Stimulated activated effector memory CD8-positive, alpha-beta T cell treated with anti-CD3 and anti-CD28 coated beads, Interleukin-12 subunit alpha, Interleukin-12 subunit beta, amount 100 ng/mL, for 72 hours (primary cell): Measurements from ENCODE around the gene LUC7L.
"Not testable (repeated sequence)": the region's sequence is repeated elsewhere in the genome, so short reads cannot be mapped to it uniquely, and the experiment has no call there.

Source experiments
- ATAC-seq: fragments of 150-1000 bp; cut with Tn5 transposase; 2 replicates; pipeline ENCODE4 v1.10.0; 2021
- DNase-seq, 2 donors: peaks; one replicate each; pipeline ENCODE4 v3.0.0; 2021 to 2022; ENCODE audit warnings: low spot score in 2 of 2
- H3K27ac Mint-ChIP-seq: one replicate; pipeline ENCODE4 v1.8.0; 2022; ENCODE audit warnings: mild to moderate bottlenecking, mixed read lengths
- H3K36me3 Mint-ChIP-seq: one replicate; pipeline ENCODE4 v1.8.0; 2022; ENCODE audit warnings: mild to moderate bottlenecking, mixed read lengths
- H3K4me1 Mint-ChIP-seq: one replicate; pipeline ENCODE4 v1.8.0; 2022; ENCODE audit warnings: mixed read lengths
- H3K4me3 Mint-ChIP-seq: one replicate; pipeline ENCODE4 v1.8.0; 2022; ENCODE audit warnings: mild to moderate bottlenecking, mixed read lengths
- H3K9me3 Mint-ChIP-seq: one replicate; pipeline ENCODE4 v1.8.0; 2022; ENCODE audit warnings: mixed read lengths

LUC7L gene

DNA sequence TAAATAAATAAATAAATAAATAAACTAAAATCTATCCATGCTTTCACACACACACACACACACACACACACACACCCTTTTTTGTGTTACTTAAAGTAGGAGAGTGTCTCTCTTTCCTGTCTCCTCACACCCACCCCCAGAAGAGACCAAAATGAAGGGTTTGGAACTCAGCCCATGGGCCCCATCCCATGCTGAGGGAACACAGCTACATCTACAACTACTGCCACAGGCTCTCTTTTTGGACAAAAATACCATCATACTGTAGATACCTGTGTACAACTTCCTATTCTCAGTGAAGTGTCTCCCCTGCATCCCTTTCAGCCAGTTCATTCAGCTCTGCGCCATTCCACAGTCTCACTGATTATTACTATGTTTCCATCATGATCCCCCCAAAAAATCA, 58.5 kb downstream of the LUC7L start:
- H3K4me1 Mint-ChIP-seq = peaks cover 17% of the 10 kb centered on the region
- DNase-seq = no peak
- H3K27ac Mint-ChIP-seq = no peak overlapping the region
- H3K36me3 Mint-ChIP-seq = no peaks in the 10 kb centered on the region
- H3K4me3 Mint-ChIP-seq = no peak overlapping the region
- H3K9me3 Mint-ChIP-seq = no peaks in the 10 kb centered on the region
- ATAC-seq = no peak

DNA sequence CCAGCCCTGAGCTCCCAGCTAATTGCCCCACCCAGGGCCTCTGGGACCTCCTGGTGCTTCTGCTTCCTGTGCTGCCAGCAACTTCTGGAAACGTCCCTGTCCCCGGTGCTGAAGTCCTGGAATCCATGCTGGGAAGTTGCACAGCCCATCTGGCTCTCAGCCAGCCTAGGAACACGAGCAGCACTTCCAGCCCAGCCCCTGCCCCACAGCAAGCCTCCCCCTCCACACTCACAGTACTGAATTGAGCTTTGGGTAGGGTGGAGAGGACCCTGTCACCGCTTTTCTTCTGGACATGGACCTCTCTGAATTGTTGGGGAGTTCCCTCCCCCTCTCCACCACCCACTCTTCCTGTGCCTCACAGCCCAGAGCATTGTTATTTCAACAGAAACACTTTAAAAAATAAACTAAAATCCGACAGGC, 59.2 kb downstream of the LUC7L start:
- H3K4me3 Mint-ChIP-seq, H3K9me3 Mint-ChIP-seq, H3K27ac Mint-ChIP-seq, ATAC-seq, DNase-seq, H3K36me3 Mint-ChIP-seq: not testable (repeated sequence)
- peaks cover 22% of the 10 kb centered on the region for H3K4me1 Mint-ChIP-seq

DNA sequence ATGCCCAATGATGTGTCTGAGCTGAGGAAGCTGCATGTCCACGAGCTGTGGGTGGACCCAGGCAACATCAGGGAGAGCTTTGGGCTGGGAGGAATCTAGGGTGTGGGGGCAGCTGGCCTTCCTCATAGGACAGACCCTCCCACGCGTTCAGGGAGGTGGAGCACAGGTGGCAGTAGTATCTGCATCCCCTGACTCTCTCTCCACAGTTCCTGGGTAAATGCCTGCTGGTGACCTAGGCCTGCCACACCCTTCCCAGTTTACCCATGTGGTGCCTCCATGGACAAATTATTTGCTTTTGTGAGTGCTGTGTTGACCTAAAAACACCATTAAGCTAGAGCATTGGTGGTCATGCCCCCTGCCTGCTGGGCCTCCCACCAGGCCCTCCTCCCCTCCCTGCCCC, 60.2 kb downstream of the LUC7L start:
- Mint-ChIP-seq H3K36me3 (no peaks in the 10 kb centered on the region), H3K9me3 (no peaks in the 10 kb centered on the region), H3K4me3 (no peak overlapping the region), H3K27ac (no peak overlapping the region), H3K4me1 (peaks cover 17% of the 10 kb centered on the region)
- no peak for ATAC-seq
- no peak for DNase-seq

DNA sequence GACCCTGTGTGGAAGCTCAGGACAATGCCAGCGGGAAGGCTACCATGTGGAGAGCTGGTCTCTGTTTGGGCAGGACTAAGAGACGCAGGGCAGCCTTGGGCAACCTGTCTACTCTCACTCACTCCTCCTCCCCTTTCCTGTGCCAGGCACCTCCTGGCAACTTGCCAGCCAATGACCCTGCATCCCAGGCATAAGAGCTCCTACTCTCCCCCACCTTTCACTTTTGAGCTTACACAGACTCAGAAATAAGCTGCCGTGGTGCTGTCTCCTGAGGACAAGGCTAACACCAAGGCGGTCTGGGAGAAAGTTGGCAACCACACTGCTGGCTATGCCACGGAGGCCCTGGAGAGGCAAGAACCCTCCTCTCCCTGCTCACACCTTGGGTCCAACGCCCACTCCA, 60.8 kb downstream of the LUC7L start:
- Mint-ChIP-seq H3K4me3 (no peak overlapping the region), H3K27ac (no peak overlapping the region), H3K9me3 (no peaks in the 10 kb centered on the region), H3K36me3 (no peaks in the 10 kb centered on the region), H3K4me1 (peaks cover 17% of the 10 kb centered on the region)
- ATAC-seq (no peak), DNase-seq (no peak)

DNA sequence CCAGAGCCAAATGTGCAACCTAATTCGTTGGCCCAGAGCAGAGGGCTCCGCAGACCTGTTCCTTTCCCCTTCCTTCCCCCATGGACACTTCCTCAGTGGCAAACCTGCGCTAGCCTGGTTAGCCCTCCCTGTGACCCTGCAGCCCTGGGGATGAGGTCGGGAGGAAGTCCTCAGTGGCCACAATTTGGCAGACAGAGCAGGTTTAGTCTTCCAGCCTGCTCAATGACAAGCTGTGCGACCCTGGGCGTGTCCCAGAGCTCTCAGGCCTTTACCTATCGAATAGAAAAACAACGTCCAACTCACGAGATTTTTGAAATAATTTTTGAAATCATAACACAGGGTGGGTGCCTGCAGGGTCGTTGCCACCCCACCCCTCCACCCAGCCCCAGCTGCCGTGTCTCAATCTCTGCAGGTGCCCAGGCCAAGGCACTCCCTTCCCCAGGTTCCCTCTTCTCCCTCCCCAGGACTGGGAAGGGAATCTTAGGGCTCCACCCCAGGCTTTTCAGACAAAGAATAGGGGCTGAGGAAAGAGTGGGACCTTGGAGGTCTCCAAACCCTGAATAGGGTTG, 62.0 kb downstream of the LUC7L start:
- no peak for ATAC-seq
- Mint-ChIP-seq H3K9me3 (no peaks in the 10 kb centered on the region), H3K36me3 (no peaks in the 10 kb centered on the region), H3K4me3 (peak overlapping the region; percentile 10), H3K4me1 (peaks cover 17% of the 10 kb centered on the region), H3K27ac (no peak overlapping the region)
- DNase-seq = no peak

DNA sequence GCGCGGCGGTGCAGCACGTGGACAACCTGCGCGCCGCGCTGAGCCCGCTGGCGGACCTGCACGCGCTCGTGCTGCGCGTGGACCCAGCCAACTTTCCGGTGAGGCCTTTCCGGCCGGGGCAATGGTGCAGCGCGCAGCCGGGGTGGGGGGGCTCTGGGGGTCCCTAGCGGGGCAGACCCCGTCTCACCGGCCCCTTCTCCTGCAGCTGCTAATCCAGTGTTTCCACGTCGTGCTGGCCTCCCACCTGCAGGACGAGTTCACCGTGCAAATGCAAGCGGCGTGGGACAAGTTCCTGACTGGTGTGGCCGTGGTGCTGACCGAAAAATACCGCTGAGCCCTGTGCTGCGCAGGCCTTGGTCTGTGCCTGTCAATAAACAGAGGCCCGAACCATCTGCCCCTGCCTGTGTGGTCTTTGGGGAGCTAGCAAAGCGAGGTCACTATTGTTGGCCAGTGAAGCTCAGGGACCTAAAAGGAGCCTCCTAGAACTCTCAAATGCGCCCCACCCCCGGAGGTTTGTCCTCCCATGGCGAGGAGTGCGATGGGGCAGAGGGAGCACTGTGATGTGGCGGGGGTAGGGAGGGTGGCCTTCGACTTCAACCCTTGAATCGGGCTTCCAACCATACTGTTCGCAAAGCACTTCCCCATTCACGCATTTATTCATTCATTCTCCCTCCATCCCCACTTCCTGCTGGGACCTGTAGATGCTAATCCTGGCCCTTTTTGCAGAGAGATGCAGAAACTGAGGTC, 62.7 kb downstream of the LUC7L start:
- DNase-seq (no peak), ATAC-seq (no peak)
- Mint-ChIP-seq H3K4me1 (peaks cover 17% of the 10 kb centered on the region), H3K9me3 (no peaks in the 10 kb centered on the region), H3K27ac (no peak overlapping the region), H3K4me3 (peak overlapping the region; percentile 44), H3K36me3 (no peaks in the 10 kb centered on the region)

DNA sequence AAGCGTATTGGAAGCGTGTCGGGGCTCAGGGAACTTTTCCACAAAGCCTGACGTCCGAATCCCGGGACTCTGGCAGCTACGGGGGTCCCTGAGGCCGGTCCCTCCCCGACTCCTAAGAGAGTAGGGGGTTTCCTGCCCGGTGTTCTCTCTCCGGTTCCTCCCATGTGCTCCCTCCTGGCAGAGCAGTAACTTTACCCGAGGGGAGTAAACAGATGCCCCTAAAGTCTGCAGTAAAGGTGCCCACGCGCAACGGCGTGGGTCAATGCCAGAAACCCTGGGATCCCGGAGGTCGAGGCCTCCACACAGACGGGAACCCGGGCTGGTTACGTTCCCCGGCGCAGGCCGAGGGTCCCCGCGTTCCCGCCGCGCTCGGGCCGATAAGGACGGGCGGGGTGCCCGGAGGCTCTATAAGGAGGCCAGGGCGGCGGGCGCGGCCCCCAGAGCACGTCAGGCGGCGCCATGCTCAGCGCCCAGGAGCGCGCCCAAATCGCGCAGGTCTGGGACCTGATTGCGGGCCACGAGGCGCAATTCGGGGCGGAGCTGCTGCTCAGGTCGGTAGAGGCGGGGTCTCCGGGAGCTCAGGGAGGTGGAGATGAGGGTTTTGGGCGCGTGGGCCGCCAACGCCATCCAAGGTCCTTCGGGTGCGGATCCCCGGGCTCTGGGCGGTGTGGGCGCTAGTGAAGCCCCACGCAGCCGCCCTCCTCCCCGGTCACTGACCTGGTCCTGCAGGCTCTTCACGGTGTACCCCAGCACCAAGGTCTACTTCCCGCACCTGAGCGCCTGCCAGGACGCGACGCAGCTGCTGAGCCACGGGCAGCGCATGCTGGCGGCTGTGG, 63.5 kb downstream of the LUC7L start, which contains the start of gene HBM:
TSS of gene HBM (plus strand) at position 440 of the 836 bp plus-strand sequence. CDS start at position 460, 20 bp downstream.
- ATAC-seq (peak; percentile 34), DNase-seq (no peak)
- Mint-ChIP-seq H3K4me1 (peaks cover 17% of the 10 kb centered on the region), H3K9me3 (no peaks in the 10 kb centered on the region), H3K4me3 (peak within 1 kb of the TSS; percentile 44), H3K27ac (no peak within 1 kb of the TSS), H3K36me3 (no peaks in the 10 kb centered on the region)

DNA sequence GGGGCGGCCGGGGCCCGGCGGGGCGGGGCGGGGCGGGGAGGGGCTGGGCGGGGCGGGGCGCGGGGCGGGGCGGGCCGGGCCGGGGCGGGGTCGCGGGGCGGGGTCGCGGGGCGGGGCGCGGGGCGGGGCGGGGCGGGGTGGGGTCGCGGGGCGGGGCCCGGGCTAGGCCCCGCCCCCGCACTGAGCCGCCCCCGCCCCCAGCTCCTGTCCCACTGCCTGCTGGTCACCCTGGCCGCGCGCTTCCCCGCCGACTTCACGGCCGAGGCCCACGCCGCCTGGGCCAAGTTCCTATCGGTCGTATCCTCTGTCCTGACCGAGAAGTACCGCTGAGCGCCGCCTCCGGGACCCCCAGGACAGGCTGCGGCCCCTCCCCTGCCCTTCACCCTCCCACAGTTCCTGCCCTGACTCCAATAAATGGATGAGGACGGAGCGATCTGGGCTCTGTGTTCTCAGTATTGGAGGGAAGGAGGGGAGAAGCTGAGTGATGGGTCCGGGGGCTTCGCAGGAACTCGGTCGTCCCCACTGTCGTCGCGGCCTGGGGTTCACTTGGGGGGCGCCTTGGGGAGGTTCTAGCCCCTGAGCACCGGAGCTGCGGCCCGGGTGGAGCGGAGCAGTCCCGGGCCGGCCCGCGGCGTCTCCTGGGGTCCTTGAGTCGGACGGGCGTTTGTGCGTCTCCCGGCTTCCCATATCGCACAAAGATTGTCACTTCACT, 64.3 kb downstream of the LUC7L start:
- H3K4me3 Mint-ChIP-seq = peak overlapping the region; percentile 44
- no peak for ATAC-seq

DNA sequence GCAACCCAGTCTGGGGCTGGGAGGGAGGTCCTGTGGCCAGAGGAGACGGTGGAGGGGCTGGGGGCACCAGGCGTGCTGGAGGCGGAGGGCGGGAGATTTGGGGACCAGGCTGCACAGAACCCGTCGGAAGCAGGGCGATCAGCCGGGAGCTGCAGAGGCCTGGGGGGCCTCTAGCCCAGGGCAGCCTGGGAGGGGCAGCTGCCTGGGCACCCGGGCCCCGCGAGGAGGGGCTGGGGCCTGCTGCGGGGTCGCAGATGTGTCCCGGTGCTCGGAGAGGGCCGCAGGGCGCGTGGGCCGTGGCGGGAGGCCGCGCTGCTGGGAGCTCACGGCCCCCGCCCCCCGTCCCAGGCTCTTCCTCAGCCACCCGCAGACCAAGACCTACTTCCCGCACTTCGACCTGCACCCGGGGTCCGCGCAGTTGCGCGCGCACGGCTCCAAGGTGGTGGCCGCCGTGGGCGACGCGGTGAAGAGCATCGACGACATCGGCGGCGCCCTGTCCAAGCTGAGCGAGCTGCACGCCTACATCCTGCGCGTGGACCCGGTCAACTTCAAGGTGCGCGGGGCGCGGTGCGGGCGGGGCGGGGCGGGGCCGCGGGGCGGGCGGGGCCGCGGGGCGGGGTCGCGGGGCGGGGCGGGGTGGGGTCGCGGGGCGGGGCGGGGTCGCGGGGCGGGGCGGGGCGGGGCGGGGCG, 65.0 kb downstream of the LUC7L start:
- H3K36me3 Mint-ChIP-seq, H3K4me3 Mint-ChIP-seq, H3K27ac Mint-ChIP-seq, H3K9me3 Mint-ChIP-seq, DNase-seq: not testable (repeated sequence)
- peak; percentile 59 for ATAC-seq
- peaks cover 17% of the 10 kb centered on the region for H3K4me1 Mint-ChIP-seq

More for the DNA sequence above, 64.3 kb downstream of the LUC7L start:
- Mint-ChIP-seq H3K27ac (no peak overlapping the region), H3K4me1 (peaks cover 17% of the 10 kb centered on the region), H3K9me3 (no peaks in the 10 kb centered on the region), H3K36me3 (no peaks in the 10 kb centered on the region)
- no peak for DNase-seq

DNA sequence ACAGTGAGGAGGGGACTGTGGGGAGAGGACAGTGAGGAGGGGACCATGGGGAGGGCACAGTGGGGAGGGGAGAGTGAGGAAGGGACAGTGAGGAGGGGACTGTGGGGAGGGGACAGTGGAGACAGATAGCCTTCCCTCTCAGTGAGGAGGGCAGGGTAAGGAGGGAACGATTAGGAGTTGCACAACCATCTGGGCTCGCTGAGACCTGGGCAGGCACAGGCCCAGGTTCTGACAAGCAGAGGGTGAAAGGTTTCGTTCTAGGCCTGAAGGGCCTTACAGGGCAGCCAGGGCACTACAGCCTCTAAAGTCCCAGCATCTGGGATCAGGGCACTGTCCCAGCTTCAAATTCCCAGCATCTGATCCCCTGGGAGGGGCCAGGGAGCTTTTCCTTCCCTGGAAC, 65.6 kb downstream of the LUC7L start:
- H3K36me3 Mint-ChIP-seq, H3K27ac Mint-ChIP-seq, H3K4me3 Mint-ChIP-seq, H3K9me3 Mint-ChIP-seq, DNase-seq: not testable (repeated sequence)
- ATAC-seq = peak; percentile 45
- H3K4me1 Mint-ChIP-seq = peaks cover 14% of the 10 kb centered on the region

DNA sequence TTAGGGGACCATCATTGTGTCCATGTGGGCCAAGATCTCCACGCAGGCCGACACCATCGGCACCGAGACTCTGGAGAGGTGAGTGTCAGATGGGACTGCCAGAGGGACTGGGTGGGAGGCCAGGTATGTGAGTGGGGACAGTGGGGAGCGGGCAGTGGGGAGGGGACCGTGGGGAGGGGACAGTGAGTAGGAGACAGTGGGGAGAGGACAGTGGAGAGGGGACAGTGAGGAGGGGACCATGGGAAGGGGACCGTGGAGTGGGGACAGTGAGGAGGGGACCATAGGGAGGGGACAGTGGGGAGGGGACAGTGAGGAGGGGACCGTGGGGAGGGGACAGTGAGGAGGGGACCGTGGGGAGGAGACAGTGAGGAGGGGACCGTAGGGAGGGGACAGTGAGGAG, 66.1 kb downstream of the LUC7L start:
- not testable (repeated sequence) for H3K36me3 Mint-ChIP-seq, H3K9me3 Mint-ChIP-seq, DNase-seq, H3K27ac Mint-ChIP-seq, ATAC-seq, H3K4me3 Mint-ChIP-seq
- H3K4me1 Mint-ChIP-seq = peaks cover 12% of the 10 kb centered on the region

DNA sequence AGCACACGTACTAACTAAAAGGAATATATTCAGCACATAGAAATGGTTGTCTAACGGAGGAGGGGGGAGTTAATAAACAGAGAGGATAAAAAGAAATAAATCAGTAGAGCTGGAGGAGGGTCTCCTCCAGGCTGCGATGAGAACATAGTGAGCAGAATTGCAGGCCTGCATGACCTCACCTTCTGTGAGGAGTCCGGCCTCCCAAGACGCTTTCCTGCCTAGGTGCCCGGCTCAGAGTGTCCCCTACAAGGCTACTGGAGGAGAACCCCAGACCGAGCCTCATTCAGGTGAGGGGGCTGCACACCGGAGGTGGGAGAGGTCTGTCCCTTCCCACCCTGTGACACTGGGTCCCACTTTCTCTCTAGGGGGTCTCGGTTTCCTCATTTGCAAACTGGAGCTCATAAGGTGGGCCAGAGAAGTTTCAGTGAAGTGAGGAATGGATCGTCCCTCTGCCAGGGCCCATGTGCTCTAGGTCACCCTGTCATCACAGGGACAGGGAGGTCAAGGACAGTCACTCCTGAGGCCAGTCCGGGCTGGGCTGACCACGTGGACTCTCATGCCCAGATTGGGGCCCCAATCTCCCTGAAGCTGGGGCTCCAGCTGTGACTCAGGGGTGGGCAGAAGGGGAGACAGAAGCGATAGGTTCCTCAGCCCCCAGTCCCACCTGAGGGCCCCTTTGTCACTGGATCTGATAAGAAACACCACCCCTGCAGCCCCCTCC, 66.8 kb downstream of the LUC7L start:
- DNase-seq = no peak
- Mint-ChIP-seq H3K9me3 (no peaks in the 10 kb centered on the region), H3K4me3 (no peak overlapping the region)

DNA sequence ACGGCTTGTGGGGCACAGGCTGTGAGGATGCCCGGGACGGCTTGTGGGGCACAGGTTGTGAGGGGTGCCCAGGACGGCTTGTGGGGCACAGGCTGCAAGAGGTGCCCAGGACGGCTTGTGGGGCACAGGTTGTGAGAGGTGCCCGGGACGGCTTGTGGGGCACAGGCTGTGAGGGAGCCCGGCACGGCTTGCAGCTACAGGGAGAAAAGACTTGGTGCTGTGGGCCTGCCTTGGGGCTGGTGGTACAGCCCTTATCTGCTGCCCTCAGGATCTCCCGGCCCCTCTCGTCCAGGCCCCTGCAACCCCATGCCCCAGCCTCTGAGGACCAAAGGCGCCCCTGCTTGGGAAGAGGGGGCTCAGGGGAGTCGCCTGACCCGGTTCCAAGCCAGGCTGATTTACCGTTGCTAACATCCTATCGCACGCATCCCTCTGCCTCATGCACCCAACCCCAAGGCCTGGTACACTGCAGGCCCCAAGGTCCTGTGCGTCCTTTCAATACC, 68.5 kb downstream of the LUC7L start:
- H3K36me3 Mint-ChIP-seq = no peaks in the 10 kb centered on the region
- H3K9me3 Mint-ChIP-seq = no peaks in the 10 kb centered on the region
- no peak overlapping the region for H3K27ac Mint-ChIP-seq
- H3K4me3 Mint-ChIP-seq = no peak overlapping the region
- peaks cover 5% of the 10 kb centered on the region for H3K4me1 Mint-ChIP-seq
- ATAC-seq (no peak), DNase-seq (no peak)

More for the DNA sequence above, 66.8 kb downstream of the LUC7L start:
- Mint-ChIP-seq H3K36me3 (no peaks in the 10 kb centered on the region), H3K4me1 (peaks cover 12% of the 10 kb centered on the region), H3K27ac (no peak overlapping the region)
- no peak for ATAC-seq

DNA sequence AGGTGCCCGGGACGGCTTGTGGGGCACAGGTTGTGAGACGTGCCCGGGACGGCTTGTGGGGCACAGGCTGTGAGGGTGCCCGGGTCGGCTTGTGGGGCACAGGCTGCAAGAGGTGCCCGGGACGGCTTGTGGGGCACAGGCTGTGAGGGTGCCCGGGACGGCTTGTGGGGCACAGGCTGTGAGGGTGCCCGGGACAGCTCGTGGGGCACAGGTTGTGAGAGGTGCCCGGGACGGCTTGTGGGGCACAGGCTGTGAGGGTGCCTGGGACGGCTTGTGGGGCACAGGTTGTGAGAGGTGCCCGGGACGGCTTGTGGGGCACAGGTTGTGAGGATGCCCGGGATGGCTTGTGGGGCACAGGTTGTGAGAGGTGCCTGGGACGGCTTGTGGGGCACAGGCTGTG, 69.0 kb downstream of the LUC7L start:
- not testable (repeated sequence) for H3K9me3 Mint-ChIP-seq, H3K36me3 Mint-ChIP-seq, H3K4me1 Mint-ChIP-seq, DNase-seq, H3K27ac Mint-ChIP-seq, H3K4me3 Mint-ChIP-seq, ATAC-seq
